ENCODE results near the gene SORT1.
"Not testable (repeated sequence)": the region's sequence is repeated elsewhere in the genome, so short reads cannot be mapped to it uniquely, and the experiment has no call there.

The SORT1 gene

GRCh38 chr1:109298666-109299557 is 98.8 kb downstream of the SORT1 start:
- DNase-seq (ENCODE audit: low read depth): peak; percentile 96

- DNase-seq (ENCODE audit: low read depth): no peak
Measured at GRCh38 chr1:109296782-109297181, 100.9 kb downstream of the SORT1 start.

DNA sequence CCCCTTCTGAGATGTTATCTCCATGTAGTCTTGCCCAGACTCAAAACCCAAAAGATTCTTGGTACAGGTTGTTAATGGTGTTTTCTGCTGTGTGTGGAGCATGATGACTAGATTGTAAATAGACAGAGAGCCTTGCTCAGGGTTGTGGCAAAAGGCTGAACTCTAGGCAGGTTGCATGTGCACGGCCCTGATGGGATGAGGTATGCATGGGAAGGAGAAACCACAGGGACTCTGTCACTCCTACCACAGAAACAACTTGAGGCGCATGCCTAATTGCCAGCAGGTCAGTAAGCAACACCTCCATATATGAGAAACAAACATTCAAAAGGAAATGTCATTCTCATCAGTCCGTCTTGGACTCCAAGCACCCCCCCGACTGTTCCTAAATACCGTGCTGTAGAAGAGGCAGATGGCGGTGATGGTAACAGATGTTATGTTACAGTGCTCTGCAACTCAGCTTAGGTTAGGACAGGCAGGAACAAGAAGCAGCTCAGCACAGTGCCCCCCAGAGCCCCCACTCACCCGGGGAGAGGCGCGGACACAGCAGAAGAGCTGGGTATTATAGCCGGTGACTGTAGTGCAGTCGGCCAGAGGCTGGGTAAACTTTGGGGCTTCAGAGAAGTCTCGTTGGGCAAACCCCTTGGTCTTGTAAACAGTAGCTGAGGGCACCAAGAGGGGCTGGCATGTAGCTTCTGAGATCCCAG is 101.9 kb downstream of the SORT1 start:
- no peak for DNase-seq (ENCODE audit: low read depth)

GRCh38 chr1:109294481-109294880 is 103.2 kb downstream of the SORT1 start:
- DNase-seq (ENCODE audit: low read depth): no peak

GRCh38 chr1:109293026-109293425 is 104.7 kb downstream of the SORT1 start:
- no peak for DNase-seq (ENCODE audit: low read depth)

- DNase-seq (ENCODE audit: low read depth): no peak
Measured at GRCh38 chr1:109292364-109292763, 105.4 kb downstream of the SORT1 start.

DNA sequence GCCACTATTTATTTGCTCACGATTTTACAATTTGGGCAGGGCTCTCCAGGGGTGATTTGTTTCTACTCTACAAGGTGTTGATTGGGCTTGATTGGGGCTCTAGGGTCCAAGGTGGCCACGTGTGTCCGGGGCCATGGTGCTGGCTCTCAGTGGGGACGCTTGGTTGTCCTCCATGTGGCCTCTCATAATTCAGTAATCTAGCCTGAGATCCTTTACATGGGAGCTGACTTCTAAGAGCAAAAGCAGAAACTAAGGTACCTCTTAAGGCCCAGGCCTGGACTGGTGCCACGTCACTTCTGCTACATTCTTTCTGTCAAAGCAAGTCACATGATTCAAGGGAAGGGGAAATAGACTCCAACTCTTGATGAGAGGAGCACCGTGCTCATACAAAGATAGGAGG is 106.7 kb downstream of the SORT1 start:
- no peak for DNase-seq (ENCODE audit: low read depth)

- DNase-seq (ENCODE audit: low read depth): no peak
Measured at GRCh38 chr1:109290137-109290536, 107.6 kb downstream of the SORT1 start.

- not testable (repeated sequence) for DNase-seq (ENCODE audit: low read depth)
Measured at GRCh38 chr1:109286762-109287161, 111.0 kb downstream of the SORT1 start.

DNA sequence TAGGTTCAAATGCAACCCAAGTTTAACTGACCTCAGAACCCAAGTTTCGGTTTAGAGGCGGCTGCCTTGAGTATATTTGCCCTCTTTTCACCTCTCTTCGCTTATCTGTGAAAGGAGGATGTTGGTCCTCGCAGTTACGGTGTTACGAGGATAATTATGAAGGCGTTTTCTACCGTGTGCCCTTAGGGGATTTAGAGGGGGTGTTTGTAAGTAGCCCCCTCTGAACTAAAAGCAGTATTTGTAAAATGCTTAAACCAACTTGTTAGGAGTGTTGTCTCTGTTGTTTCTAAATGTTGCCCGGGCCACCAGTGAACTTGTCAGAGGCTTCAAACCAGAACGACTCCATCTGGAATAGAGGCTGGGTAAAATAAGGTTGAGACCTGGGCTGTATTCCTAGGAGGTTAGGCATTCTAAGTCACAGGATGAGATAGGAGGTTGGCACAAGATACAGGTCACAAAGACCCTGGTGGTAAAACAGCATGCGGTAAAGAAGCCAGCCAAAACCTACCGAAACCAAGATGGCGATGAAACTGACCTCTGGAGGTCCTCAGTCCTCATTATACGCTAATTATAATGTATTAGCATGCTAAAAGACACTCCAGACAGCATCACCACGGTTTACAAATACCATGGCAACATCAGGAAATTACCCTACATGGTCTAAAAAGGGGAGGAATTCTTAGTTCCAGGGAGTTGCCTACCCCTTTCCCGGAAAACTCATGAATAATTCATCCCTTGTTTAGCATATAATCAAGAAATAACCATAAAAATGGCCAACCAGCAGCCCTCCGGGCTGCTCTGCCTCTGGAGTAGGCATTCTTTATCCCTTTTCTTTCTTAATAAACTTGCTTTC is 113.7 kb downstream of the SORT1 start:
- no peak for DNase-seq (ENCODE audit: low read depth)

DNA sequence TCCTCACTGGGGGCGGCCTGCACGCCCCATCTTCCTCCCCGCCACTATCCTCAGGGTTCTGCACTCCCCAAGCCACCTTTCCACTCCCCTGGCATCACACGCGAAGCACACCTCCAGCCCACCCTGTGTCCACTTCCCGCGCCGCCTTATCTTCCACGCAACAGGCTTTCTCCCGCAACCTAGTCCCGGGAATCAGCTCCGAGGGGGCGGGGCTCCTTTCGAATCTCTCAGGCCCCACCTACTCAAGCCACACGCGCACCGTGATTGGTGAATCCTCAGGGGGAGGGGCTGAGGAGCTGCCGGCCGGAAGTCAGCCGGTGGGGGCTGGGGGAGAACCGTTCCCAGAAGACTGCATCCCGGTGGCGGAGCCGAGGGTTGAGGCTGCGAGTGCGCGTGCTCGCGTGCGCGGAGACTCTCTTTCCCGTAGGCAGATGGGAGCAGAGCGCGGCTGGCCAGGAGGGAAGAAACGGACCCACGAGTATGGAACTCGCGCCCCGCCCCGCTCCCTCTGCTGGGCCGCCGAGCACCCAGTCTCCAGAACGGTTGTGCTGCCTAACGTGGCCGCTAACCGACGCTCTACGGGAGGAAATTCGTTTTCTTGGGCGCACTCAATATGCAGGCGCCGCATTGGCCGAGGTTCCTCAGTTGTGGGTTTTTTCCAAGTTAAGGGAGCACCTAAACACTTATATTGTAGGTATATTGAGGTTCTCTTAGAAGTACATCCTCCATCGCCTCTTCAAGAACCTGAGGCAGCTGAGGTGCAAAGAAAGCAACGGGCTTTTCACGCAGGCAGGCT is 114.6 kb downstream of the SORT1 start, which contains the start of gene PSRC1:
Gene PSRC1 (minus strand): TSS at position 194 of the 796 bp plus-strand sequence.
- DNase-seq (ENCODE audit: low read depth): peak; percentile 94

- no peak for DNase-seq (ENCODE audit: low read depth)
Measured at GRCh38 chr1:109282497-109282951, 115.2 kb downstream of the SORT1 start.

GRCh38 chr1:109281680-109282496 is 115.8 kb downstream of the SORT1 start:
- DNase-seq (ENCODE audit: low read depth): no peak

DNA sequence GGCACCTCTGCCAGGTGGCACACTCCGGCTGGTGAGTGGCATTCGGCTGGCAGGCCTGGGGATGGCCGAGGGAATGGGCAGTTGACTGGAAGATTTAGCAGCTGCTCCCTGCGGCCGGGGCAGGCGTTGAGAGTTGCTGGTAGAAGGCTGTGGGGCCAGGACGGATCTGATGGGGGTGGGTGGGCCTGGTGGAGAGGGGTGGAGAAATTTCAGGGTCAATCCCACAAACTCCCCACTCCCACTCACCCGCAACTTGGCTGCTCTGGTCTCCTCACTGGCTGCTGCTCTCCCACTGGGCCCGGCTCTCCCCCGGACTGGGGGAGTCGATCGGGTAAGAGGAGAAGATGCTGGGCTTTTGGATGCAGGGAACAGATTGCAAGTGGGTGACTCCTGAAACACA is 116.9 kb downstream of the SORT1 start:
- DNase-seq (ENCODE audit: low read depth): peak; percentile 38

DNA sequence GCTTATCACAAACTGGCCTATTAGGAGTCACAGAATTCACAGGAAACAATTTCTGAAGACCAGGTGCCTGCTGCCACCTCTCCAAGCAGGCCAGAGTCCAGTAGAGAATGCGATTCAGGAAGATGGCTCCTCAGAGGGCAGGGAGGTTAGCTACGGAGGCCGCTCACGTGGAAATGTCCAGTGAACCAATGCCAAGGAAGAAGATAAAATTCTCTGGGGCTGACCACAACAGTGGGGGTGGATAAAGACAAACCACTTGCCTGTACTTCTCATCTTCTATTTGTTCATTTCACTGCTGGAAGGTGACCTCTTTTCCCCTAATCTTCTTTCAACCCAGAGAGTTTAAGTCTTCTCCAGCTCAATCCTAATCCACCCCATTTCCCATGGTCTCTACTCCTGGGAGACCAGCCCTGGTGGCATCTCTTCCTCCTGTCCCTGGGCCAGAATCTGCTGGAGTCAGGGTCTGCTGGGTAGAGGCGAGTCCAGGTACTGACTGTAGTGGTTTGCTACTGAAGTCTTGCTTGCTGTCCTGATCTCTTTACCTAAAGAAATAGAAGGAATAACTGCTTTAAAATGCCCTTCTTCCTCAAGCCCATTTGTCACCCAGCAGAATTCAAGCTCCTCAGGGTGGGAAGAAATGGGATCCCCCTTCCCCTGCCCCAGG is 118.0 kb downstream of the SORT1 start:
- DNase-seq (ENCODE audit: low read depth): peak; percentile 85

DNA sequence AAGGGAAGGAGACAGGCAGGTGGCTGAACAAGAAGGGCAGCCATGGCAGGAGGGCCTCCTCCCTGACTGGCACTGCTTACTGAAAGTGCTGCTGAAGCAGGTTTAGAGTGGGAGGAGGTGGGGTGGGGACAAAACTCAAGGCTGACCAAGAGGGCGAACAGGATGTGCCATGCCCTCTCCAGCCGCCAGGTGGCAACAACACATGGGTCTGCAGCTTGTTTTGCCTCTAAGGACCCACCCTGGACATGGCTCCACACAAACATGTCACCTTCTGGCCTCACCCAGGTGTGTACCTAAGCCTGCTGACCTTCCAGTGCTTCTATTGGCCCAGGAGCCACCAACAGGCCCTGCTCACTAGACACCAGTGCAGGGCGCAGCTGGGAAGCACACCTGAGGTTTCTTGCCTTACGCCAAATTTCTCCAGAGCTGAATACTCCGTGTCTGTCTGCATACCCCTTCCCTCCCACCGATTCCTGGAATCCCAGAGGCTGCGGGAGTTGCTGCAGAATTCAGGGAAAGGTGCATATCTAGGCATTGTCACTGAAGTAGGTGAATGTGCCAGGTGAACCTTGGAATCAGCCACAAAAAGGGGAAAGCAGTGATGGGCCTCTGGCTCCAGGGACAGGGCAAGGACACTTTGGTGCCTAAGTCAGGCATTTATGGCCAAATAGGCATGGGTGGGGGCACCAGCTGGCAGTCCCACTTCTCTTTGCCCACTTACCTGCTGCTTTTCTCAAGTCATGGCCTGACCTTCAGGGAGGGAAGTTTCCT is 120.1 kb downstream of the SORT1 start:
- DNase-seq (ENCODE audit: low read depth): peak; percentile 67

DNA sequence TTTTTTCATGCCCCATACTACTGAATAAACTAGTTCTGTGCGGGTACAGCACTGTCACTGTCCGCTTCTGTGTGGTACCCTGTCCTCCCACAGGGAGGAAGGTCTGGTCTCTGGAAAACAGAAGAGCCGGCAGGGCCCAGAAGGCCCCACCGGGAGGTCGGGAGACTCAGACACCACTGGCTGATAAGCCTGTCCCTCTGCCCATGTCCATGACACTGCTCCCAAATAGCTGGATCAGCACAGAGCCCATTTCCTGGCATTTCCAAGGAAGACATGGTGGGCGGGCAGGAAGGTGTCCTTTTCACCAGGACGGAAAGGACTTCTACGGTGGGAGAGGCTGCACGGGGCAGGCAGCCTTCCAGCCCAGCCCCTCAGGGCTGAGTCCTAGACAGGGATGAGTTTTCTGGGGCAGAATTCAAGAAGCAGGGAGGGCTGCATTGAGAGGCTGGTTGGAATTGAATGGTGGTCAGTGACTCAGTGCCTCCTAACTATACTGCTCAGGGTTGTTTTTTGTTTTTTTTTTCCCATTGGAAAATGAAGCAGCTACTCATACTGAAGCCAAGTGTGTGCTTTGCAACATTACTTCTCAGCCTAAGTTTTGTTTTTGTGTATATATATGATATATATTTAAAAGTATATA is 121.9 kb downstream of the SORT1 start:
- DNase-seq (ENCODE audit: low read depth): peak; percentile 51

Measured in amniotic epithelial cell (primary cell).